ENCODE measurements around the gene TREH.

Gene TREH

DNA sequence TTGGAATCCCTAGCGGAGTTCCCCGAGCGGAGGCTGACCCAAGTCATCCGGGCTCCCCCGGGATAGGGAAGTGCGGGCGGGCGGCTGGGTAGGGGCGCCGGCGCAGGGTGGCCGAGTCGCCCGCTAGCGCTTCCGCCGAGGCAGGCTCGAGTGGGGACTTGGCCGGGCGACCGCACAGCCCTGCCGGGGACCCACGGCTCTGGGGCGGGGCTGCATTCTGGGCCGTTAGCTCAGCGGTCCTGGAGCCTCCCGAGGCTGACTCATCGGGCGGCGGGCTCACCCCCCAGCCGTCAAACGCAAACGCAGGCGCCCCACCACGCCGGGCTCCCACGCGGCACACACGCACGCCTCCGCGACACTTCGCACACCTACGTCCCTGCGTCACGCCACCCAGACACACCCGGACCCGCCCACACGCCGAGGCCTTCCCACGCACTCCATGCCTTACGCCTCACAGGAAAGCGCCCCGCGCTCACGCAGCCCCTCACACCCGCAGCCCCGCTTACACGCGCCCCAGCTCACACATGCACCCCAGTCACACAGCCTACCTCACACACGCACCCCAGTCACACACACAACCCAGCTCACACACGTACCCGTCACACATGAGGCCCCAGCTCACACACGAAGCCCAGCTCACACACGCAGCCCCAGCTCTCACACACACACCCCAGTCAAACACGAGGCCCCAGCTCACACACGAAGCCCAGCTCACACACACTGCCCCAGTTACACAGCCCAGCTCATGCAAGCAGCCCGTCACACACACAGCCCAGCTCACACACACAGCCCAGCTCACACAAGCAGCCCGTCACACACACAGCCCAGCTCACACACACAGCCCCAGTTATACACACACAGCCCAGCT is 70.9 kb downstream of the TREH start:
- DNase-seq, result no peak

DNA sequence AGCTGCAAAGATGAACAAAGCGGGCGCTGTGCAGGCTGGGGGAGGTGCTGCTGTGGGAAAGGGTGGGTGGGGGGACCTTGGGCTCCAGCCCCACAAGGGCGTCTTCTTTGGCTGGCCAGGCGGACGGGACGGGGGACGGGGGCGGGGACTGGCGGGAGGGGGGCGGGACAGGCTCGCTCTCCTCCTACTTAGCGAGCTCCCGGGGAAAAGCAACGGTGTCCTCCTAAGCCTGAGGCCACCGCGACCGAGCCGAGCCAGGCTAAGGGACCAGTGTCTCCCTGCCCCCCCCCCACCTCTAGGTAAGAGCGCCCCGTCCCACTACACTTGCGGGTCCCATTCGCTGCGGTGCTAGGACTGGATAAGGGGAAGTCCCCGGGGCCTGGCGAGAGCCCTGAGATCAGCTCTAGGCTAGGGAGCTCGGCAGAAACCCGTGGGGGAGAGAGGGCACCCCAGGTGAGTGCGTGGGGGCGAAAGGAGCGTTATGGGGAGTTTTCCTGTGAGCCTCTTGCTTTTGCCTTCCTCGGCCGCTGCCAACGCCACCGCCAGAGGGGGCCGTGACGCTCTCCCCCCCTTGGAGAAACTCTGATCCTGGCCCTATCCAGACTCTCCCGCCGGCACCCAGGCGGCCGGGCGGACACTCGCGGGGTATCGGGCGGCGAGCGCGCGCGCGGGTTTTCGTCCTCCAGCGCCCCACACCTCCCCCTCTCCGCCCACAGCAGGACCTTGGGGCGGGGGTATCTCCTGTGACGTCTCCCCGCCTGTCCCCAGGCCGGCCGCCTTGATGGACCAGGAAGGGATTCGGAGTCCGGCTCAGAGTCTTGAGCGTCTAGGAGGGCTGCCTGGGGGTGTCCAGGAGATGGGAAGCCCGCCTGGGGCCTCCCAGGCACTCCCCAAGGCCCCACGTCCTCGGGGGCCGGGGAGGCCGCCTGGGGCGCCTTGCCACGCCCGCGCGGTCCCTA is 71.8 kb downstream of the TREH start, which contains the start of gene PHLDB1:
Gene PHLDB1, plus strand, starts transcription at position 215 of the 959 bp plus-strand sequence. CDS start 6,222 bp downstream, outside the sequence.
- DNase-seq, result no peak

All from NCI-H187 treated with DMSO at 0.1 percent for 48 hours (cell line).